LHCN-M2 (cell line): Measurements from ENCODE around the gene ANKRD13A. TPM values are rescaled to one million over a fixed set of nuclear protein-coding genes. Genes with fewer than 3 reads are reported as not detected.
"Not testable (repeated sequence)": the region's sequence is repeated elsewhere in the genome, so short reads cannot be mapped to it uniquely, and the experiment has no call there.

Experiments
- DNase-seq: peaks from one replicate; pipeline ENCODE4 v3.0.0-alpha.2; 2012; ENCODE audit warnings: low read depth
- total RNA-seq: library from RNA; depleted of rRNA; stranded (reverse); fragments of >200 nt; gene quantifications from 2 replicates; pipeline ENCODE4 v1.2.3, GENCODE V29; 2014

ANKRD13A gene
- total RNA-seq, 1 experiment from 2014 or later = 99.1 TPM

DNA sequence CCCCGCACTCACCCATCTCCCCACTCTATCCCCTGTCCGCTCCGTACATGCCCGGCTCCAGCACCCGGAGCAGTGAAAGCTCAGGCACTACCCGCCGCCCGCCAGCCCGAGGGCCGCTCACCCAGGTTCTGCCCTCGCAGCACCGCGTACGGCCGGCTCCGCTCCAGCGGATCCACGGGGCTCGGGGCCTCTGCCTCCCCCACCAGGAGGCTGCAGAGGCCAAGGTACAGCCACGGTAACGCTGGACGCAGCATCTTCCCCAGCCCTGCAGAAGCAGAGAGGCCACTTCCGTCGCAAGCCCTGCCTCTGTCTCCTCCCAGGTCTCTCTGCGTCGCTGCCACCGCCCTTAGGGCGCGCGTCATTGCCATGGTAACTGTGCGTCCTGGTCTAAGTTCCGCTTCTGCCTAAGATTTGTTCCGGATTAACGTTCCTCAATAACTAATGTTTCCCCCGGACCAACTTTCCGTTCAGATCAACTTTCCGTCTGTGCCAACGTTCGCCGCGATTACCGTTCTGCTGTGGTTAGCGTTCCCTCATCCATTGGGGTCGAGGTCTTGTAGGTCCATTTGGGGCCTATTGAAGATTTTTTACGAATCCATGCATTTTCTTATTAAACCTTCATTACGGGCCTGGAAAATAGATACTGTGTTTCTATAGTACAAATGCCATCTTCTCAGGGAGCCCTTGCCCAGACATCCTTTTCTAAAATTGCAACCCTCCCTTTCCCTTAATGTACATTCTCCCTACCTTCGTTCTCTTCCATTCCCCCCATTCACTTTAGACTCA, 49.2 kb downstream of the ANKRD13A start, which contains the start of gene C12orf76:
Gene C12orf76 (minus strand): TSS at position 281 of the 786 bp plus-strand sequence. CDS start 27 bp downstream, at position 254.
- DNase-seq = peak; percentile 96

DNA sequence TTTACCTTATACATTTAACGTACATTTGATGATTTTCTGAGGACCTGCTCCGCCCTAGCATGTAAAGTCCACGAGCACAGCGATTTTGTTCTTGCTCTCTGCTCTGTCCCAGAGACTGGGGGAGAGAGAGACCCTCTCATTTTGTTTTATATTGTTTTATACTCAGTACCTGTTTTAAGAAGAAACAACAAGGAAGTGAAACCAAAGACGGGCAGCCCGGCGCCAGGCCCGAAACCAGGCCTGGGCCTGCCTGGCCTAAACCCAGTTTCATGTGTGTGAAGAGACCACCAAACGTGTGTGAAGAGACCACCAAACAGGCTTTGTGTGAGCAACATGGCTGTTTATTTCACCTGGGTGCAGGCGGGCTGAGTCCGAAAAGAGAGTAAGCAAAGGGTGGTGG, 49.8 kb downstream of the ANKRD13A start:
- not testable (repeated sequence) for DNase-seq

DNA sequence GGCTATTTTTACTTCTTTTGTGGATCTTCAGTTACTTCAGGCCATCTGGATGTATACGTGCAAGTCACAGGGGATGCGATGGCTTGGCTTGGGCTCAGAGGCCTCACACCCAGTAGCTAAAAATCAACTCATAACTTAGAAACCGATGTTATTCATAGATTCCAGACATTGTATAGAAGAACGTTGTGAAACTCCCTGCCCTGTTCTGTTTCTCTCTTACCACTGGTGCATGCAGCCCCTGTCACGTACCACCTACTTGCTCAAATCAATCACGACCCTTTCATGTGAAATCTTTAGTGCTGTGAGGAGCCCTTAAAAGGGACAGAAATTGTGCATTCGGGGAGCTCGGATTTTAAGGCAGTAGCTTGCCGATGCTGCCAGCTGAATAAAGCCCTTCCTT, 50.4 kb downstream of the ANKRD13A start:
- not testable (repeated sequence) for DNase-seq

DNA sequence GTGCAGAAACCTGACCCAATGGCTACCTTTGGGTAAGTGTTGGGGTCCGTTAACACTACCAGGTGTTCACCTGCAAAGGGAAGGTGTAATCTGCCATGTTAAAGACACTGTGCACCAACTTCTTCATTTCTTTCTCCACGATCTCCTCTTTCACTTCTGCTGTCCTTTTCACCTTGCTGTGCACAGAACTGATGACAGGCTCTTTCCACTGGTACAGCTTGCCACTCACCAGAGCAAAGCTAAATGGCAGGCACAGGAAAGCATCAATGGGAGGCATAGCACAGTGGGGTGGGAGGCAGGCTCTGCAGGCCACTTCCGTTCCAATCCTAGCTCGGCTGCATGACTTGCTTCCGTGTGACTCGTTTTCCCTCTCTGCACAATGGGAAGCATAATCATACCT, 51.7 kb downstream of the ANKRD13A start:
- no peak for DNase-seq

DNA sequence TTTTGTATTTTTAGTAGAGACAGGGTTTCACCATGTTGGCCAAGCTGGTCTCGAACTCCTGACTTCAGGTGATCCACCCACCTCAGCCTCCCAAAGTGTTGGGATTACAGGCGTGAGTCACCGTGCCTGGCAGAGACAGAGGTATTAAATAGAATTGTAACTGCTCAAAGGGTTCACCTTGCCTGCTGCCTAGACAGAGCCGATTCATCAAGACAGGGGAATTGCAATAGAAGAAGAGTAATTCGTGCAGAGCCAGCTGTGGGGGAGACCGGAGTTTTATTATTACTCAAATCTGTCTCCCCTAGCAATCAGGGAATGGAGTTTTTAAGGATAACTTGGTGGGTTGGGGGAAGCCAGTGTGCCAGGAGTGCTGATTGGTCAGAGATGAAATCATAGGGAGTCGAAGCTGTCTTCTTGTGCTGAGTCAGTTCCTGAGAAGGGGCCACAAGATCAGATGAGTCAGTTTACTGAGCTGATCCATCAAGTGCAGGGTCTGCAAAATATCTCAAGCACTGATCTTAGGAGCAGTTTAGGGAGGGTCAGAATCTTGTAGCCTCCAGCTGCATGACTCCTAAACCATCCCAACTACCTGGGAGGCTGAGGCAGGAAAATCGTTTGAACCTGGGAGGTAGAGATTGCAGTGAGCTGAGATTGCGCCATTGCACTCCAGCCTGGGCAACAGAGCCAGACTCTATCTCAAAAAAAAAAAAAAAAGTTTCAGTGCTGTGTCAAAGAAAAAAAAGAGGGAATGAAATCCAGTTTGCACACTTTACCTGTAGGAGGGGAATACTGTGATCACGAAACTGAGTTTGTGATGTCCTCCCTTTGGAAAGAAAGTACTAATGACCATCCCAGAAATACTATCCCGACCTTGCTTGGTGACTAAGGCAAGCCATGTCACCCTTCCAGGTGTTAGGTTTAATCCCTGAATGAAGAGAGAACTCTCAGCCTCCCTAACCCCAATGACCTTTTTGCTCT, 56.4 kb downstream of the ANKRD13A start:
- DNase-seq = peak; percentile 88

DNA sequence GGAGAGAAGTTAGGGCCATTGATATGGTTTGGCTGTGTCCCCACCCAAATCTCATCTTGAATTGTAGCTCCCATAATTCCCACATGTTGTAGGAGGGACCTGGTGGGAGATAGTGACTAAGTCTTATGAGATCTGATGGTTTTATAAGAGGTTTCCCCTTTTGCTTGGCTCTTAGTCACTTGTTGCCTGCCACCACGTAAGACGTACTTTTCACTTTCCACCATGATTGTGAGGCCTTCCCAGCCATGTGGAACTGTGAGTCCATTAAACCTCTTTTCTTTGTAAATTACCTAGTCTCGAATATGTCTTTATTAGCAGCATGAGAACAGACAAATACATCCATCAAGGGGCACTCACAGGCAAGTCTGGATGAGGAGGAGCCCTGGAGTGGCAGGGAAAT, 57.4 kb downstream of the ANKRD13A start:
- DNase-seq = not testable (repeated sequence)

DNA sequence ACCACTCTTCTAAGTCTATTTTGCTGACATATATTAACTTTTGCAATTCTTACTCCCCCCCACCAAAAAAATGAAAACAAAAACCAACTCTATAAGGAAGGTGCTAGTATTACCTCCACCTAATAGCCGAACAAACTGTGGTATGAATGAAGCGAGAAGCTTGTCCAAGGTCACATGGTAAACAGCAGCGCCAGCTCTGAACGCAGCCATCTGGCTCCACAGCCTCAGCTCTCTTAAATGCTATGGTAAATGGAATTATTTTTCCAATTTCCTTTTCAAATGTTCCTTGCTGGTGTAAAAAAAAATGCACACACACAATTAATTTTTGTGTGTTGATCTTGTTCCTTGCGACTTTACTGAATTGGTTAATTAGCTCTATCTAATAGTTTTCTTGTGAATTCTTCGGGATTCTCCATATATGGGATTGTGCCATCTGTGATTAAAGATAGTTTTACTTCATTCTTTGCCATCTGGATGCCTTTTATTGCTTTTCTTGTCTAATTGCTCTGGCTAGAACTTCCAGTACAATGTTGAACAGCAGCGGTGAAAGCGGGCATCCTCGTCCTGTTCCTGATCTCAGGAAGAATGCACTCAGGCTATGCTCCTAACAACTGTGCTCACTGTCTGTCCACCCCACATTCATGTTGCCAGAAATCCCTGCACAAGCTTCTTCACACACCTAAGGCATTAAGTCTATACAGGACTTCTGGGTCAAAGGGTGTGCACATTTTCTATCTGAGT, 59.8 kb downstream of the ANKRD13A start:
- no peak for DNase-seq

DNA sequence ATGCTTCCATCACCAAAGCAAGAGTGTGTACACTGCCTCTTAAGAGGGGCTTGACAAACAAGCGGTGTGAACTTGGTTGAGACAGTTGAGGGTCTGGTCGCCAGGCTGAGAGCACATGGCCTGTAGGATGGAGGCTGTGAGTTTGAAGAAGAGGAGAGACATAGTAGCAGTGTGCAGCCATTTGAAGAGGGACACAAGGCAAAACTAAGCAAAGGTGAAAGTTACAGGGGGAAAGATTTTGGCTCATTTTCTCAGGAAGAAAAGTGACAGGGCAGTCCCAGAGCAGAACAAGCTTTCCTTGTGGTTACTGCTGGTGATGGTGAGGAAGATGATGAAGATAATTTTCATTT, 60.4 kb downstream of the ANKRD13A start:
- no peak for DNase-seq

DNA sequence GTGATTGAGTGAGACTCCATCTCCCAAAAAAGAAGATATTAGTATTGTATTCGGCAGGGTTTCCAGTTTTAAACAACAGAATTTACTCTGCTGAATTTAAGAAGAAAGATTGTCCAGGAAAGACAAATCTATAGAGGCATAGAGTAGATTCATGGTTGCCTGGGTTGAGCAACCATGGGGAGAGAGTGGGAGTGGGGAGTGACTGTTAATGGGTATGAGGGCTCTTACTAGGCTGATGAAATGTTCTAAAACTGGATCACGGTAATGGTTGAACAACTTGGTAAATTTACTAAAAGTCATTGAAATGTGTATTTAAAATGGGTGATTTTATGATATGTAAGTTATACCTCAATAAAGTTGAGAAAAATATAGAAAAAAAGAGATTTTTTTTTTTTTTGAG, 63.0 kb downstream of the ANKRD13A start:
- no peak for DNase-seq

DNA sequence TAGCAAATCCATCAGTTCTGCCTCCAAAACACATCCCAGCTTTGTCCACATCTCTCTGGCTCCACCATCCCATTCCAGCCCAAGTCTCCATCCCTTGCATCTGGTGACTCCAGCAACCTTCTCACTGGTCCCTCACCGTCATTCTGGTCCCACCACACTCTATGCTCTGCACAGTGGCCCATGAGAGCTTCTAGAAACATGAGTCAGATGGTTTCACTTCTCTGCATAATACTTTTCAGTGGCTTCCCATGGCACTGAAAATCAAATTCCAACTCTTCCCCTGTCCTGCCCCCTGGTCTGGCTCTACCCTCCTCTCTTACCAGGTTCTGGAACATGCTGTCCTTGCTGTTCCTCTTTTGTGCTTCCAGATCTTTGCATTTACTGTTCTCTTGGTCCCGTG, 66.3 kb downstream of the ANKRD13A start:
- no peak for DNase-seq

DNA sequence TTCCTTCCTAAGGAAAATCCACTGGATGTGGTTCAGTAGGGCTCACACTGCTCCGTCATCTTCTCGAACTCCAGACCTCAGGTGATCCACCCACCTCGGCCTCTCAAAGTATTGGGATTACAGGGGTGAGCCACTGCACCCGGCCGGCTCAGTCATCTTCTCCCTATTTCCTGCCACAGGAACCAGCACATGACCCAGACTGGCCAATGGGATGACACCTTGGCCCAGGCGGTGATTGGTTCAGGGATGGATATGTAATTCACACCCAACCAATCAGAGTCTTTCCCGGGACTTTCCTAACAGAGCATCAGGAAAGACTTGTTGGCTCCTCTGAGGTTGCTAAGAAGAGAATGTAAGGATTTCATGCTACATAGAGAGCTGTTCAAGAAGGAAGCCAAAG, 68.3 kb downstream of the ANKRD13A start:
- DNase-seq = peak; percentile 9

DNA sequence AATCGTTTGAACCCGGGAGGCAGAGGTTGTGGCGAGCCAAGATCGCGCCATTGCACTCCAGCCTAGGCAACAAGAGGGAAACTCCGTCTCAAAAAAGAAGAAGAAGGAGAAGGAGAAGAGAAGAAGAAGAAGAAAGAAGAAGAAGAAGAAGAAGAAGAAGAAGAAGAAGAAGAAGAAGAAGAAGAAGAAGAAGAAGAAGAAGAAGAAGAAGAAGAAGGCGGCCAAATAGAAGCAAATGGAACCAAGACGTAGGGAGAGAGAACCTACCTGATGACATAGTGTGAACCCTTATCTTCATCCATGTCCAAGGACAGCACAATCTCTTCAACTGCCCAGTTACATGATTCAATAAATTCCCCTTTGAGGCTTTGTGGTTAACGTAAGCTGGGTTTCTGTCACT, 68.9 kb downstream of the ANKRD13A start:
- not testable (repeated sequence) for DNase-seq

DNA sequence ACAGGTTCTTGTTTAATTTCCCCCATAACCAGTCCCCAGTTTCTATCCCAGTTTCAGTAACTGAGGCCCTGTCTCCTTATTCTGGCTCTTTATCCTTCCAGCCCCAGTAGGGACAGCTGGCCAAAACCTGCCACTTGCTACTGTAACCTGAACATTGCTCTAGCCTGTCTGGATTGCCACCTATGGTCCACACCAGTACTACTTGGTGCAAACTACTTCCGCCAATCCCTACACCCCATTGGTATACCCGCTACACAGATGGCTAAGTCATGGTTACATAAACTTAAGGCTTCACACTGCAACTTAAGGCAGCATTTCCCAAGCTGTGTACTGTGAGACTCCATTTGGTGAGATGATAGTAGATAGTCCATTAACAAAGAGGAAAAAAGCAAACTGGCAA, 69.4 kb downstream of the ANKRD13A start:
- no peak for DNase-seq

DNA sequence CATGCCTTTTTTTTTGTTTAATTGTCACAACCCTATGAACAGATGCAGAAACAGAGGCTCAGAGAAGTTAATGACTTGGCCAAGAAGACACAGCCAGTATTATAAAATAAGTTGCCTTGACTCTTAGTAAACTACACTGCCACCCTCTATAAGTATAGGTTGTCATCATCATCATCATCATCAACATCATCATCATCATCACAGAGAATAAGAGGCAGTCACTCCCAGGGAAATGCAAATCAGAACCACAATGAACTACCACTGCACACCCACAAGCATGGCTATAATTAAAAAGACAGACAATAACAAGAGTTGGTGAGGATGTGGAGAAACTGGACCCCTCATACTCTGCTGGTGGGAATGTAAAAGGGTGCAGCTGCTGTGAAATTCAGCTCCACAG, 72.3 kb downstream of the ANKRD13A start:
- no peak for DNase-seq

DNA sequence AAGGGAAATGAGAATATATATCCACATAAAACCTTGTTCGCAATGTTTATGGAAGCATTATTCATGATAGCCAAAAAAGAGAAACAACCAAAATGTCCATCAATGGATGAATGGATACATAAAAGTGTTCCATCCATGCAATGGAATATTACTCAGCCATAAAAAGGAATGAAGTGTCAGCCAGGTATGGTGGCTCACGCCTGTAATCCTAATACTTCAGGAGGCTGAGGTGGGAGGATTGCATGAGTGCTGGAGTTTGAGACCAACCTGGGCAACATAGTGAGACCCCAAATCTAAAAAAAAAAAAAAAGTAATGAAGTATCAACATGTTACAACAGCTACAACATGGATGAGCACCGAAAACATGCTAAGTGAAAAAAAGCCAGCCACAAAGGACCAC, 72.7 kb downstream of the ANKRD13A start:
- no peak for DNase-seq

DNA sequence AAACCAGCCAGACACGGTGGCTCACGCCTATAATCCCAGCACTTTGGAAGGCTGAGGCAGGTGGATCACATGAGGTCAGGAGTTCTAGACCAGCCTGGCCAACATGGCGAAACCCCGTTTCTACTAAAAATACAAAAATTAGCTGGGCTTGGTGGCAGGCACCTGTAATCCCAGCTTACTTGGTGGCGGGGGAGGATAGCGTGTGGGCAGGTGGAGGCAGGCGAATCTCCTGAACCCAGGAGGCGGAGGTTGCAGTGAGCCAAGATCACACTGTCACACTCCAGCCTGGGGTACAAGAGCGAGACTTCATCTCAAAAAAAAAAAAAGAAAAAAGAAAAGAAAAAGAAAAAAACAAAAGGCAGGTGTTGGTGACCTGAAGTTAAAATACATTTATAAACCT, 73.4 kb downstream of the ANKRD13A start:
- DNase-seq = not testable (repeated sequence)

DNA sequence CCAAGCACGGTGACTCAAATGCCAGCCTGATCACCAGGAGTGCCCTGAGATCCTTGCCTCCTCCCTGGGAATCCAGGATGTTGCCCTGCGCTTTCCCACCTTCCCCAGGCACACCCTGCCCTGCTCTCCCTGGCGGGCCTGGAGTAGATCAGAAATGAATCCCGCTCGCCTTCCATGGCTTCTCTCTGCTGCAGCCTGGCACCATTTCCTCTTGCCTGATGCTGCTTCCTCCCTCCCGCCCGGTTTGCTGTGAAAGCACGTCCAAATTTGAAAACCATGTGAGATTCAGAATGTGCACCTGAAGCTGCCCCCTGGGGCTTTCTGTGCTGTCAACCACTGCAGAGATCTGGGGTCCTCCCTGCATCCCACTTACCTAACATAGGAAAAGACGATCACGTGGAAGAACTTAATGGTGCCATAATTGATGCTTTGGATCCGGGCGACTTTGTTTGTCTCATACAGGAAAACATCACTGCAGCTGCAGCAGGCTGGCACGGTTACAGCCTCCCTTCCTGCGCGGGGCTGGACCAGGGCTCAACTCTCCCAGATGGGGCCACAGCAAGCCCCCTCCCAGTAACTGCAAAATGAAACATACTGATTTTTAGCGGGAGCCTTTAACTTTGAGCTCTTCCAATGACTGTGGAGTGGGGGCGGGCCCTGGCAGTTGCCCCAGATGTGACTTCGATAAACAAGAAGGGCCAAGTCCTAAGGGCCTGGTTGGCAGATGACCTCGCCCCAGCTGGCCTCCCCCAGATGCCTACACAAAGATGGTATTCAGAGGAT, 74.0 kb downstream of the ANKRD13A start:
- DNase-seq = peak; percentile 25

DNA sequence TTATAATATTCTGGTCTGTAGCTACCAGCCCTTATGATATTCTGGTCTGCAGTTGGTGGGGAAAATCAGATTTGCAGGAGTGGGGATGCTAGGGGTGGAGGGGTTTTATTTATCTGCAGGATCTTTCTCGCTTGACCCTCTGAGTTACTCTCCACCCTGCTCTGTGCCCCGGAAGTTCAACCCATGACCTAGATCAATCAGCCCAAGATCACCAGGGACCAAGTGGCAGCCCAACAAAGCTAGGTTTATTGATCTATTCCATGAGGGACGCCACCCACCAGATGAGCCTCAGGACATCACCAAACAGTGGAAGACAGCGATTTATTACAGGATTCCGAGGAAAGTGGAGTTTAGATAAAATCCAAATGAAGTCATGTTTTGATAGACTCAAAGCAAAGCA, 74.9 kb downstream of the ANKRD13A start:
- no peak for DNase-seq

DNA sequence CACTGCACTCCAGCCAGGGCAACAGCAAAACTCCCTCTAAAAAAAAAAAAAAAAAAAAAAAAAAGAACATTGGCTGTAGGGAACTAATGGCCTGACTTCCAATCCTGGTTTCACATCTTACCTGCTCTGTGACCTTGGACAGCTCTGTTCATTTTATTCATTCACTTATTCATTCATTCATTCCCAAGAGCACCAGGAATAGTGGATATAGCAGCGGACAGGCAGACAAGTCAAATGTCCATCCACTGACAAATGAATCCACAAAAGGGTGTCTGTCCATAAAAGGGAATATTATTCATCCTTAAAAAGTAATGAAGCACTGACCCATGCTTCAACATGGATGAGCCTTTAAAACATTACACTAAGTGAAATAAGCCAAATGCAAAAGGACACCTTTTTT, 76.7 kb downstream of the ANKRD13A start:
- no peak for DNase-seq

DNA sequence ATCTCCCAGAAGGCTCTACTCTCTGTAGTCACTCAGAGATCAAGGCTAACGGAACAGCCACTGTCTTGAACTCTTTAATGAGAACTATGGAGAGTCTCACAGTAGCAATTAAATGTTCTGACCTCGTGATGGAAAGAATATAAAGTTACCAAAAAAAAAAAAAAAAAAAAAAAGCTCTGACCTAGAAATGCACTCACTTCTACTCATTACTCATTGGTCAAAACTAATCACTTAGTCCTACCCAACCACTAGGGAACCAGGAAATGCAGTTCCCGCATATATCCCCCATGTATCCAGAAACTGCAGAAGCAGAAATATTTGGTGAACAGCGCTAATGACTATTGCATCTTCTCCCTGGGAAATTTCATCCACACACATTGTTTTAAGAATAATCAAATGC, 78.6 kb downstream of the ANKRD13A start:
- peak; percentile 9 for DNase-seq
